A673 (cell line): ENCODE data around the gene NFRKB. TPM values are rescaled to one million over a fixed set of nuclear protein-coding genes. Genes with fewer than 3 reads are reported as not detected.

Experiments used
- BruUV-seq: library from RNA; stranded (reverse); fragments of 400-500 nt; replicated peaks from 2 replicates; lab custom pipeline; 2021; lab: Mats Ljungman, UMichigan
- CTCF ChIA-PET: fragments of 300-600 bp; sonication (Branson Sonifier 250); formaldehyde crosslinking; loops from one replicate; lab custom pipeline; 2022; ENCODE audit warnings: antibody characterized with exemption; lab: Charles Lee
- POLR2A ChIA-PET: fragments of 300-600 bp; sonication (Branson Sonifier 250); formaldehyde crosslinking; loops from one replicate; lab custom pipeline; 2022; ENCODE audit warnings: antibody characterized with exemption; ENCODE audit not compliant: low non-redundant PET; lab: Charles Lee
- DNase-seq: peaks from one replicate; pipeline ENCODE4 v3.0.0-alpha.2; 2015; ENCODE audit warnings: low spot score
- H3K27ac ChIP-seq: fragments of 200-600 bp; sonication (generic); 2 replicates; pipeline ENCODE4 v1.5.1; 2016; ENCODE audit warnings: mixed run types, low read depth, mild to moderate bottlenecking, mixed read lengths, antibody characterized with exemption, low read length; ENCODE audit not compliant: poor library complexity, severe bottlenecking
- H3K27me3 ChIP-seq: fragments of 200-600 bp; sonication (generic); replicated peaks from 2 replicates; pipeline ENCODE4 v1.6.1; 2017; ENCODE audit warnings: mixed run types, low read depth, mild to moderate bottlenecking, mixed read lengths, antibody characterized with exemption, low read length; ENCODE audit not compliant: insufficient read depth, poor library complexity
- H3K36me3 ChIP-seq: fragments of 200-600 bp; sonication (generic); 2 replicates; pipeline ENCODE4 v1.6.1; 2016; ENCODE audit warnings: mixed run types, mild to moderate bottlenecking, mixed read lengths, antibody characterized with exemption, low read length; ENCODE audit not compliant: insufficient read depth, poor library complexity, severe bottlenecking
- H3K4me1 ChIP-seq: fragments of 200-600 bp; sonication (generic); 2 replicates; pipeline ENCODE4 v1.6.1; 2017; ENCODE audit warnings: mixed run types, mild to moderate bottlenecking, mixed read lengths, antibody characterized with exemption, low read length; ENCODE audit not compliant: insufficient read depth, poor library complexity, severe bottlenecking
- H3K4me3 ChIP-seq: fragments of 200-600 bp; sonication (generic); 2 replicates; pipeline ENCODE4 v1.5.1; 2016; ENCODE audit warnings: low read depth, mixed run types, mild to moderate bottlenecking, mixed read lengths, low read length; ENCODE audit not compliant: poor library complexity, severe bottlenecking
- H3K9me3 ChIP-seq: fragments of 200-600 bp; sonication (generic); 2 replicates; pipeline ENCODE4 v1.6.1; 2016; ENCODE audit warnings: mixed run types, low read depth, mild to moderate bottlenecking, mixed read lengths, antibody characterized with exemption, low read length; ENCODE audit not compliant: poor library complexity, severe bottlenecking
- EZH2 ChIP-seq: fragments of 200-600 bp; sonication (generic); IDR thresholded peaks from 2 replicates; pipeline ENCODE4 v1.6.1; 2017; ENCODE audit warnings: borderline replicate concordance, low read depth, mild to moderate bottlenecking, mixed read lengths, antibody characterized with exemption, low read length; ENCODE audit not compliant: poor library complexity, severe bottlenecking
- intact Hi-C: fragments of 100-400 bp; cut with micrococcal nuclease; formaldehyde crosslinking; loops from one replicate; pipeline ENCODE4 v1.10.0; 2022; ENCODE audit not compliant: unreplicated experiment
- total RNA-seq: library from RNA; stranded (reverse); gene quantifications from 2 replicates; pipeline ENCODE4 v1.2.3, GENCODE V29; 2021
- TF ChIP-seq, protein P1 (sequence below): fragments of 300-800, 200-600 bp; sonication (generic); conservative IDR thresholded peaks from 2 replicates; pipeline ENCODE4 v1.5.1; 2017; ENCODE audit warnings: low read depth, mild to moderate bottlenecking, antibody characterized with exemption, low read length, moderate library complexity, mixed read lengths

Gene NFRKB
- total RNA-seq, 1 experiment from 2014 or later: 54.5 TPM

DNA sequence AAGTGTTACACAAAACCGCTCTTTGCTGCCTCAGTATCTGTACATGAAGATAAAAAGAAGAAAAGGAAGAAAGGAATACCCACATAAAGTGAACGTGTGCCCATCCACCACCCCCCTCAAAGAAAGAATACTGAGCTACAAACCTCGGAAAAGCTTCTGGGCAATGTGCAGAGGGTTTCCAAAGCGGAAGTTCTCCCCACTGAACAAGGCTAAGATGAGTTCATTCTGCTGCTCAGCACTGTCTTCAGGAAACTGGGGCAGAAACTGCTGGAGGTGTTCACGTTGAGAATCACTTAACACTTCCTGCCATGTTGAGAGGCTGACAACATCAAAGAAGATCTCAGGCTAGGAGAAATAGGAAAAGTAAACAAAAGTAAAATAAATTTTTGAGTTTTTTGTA is 6.9 kb downstream of the NFRKB start:
- Histone ChIP-seq H3K27ac (no peak overlapping the region), H3K4me3 (no peak overlapping the region), H3K36me3 (peaks cover 94% of the 10 kb centered on the region), H3K9me3 (no peaks in the 10 kb centered on the region), H3K4me1 (no peaks in the 10 kb centered on the region), H3K27me3 (no peaks in the 10 kb centered on the region)
- ChIA-PET POLR2A (no interaction called here), CTCF (no interaction called here)
- intact Hi-C loops: no loop called here
- DNase-seq: no peak
- TF ChIP-seq, protein P1, sequence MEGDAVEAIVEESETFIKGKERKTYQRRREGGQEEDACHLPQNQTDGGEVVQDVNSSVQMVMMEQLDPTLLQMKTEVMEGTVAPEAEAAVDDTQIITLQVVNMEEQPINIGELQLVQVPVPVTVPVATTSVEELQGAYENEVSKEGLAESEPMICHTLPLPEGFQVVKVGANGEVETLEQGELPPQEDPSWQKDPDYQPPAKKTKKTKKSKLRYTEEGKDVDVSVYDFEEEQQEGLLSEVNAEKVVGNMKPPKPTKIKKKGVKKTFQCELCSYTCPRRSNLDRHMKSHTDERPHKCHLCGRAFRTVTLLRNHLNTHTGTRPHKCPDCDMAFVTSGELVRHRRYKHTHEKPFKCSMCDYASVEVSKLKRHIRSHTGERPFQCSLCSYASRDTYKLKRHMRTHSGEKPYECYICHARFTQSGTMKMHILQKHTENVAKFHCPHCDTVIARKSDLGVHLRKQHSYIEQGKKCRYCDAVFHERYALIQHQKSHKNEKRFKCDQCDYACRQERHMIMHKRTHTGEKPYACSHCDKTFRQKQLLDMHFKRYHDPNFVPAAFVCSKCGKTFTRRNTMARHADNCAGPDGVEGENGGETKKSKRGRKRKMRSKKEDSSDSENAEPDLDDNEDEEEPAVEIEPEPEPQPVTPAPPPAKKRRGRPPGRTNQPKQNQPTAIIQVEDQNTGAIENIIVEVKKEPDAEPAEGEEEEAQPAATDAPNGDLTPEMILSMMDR: no peak
- no peak for TF ChIP-seq EZH2
- no TSS peak for BruUV-seq

DNA sequence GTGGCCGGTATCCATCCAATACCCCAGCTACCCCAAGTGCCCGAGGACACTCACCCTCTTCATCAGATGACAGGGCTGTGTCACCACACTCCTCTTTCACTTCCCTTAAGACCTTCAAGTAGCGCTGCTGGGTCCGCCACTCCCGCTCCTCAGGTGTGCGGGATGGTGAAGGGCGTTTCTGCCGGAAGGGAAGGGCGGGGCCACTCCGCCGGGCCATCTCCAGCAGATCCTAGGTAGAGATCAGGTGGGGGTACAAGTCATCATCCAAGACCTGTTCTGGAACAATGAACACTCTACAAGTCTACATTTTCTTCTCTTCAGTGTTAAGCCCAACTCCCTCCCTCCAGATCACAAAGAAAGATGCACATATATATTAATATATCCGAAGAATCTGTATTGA is 10.0 kb downstream of the NFRKB start:
- Histone ChIP-seq H3K27me3 (no peaks in the 10 kb centered on the region), H3K4me1 (no peaks in the 10 kb centered on the region), H3K9me3 (no peaks in the 10 kb centered on the region), H3K27ac (no peak overlapping the region), H3K4me3 (no peak overlapping the region), H3K36me3 (peaks cover 97% of the 10 kb centered on the region)
- POLR2A ChIA-PET: no interaction called here
- no peak for DNase-seq
- TF ChIP-seq, protein P1: no peak
- TF ChIP-seq EZH2: no peak
- CTCF ChIA-PET: no interaction called here
- intact Hi-C loops: no loop called here
- no TSS peak for BruUV-seq

DNA sequence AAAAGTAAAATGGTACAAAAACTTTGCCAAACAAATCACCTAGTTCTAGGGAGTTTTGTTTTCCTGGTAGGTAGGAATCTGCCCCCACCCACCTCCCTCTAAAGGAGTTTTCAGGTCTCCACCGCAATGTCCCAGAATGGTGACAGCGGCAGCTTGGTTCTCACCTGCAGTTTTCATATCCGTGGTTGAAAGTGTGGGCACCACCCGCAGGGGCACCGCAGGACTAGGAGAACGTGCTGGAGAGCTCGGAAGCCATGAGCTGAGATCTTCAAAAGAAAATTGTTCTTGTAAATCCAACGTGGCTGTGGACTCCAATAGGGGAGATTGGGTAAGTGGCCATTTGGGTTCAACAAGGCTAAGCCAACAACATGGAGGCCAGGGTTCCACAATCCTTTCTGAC is 10.8 kb downstream of the NFRKB start:
- no TSS peak for BruUV-seq
- intact Hi-C loops: no loop called here
- H3K27me3 ChIP-seq: no peaks in the 10 kb centered on the region
- ChIA-PET POLR2A (interaction anchor here (0.7 kb wide), 1 partner anchor 106 kb away, joined by 3 read pairs; no protein-coding TSS in a partner anchor), CTCF (no interaction called here)
- no peak overlapping the region for H3K4me3 ChIP-seq
- no peak for DNase-seq
- TF ChIP-seq EZH2: no peak
- TF ChIP-seq, protein P1: no peak
- H3K27ac ChIP-seq: no peak overlapping the region
- H3K9me3 ChIP-seq: no peaks in the 10 kb centered on the region
- H3K4me1 ChIP-seq: no peaks in the 10 kb centered on the region
- peaks cover 97% of the 10 kb centered on the region for H3K36me3 ChIP-seq
